ENCODE measurements around the gene NAV1. TPM values are rescaled to one million over a fixed set of nuclear protein-coding genes. Genes with fewer than 3 reads are reported as not detected.

Gene NAV1
- total and polyA plus RNA-seq, 12 donors: 3.0 to 21.9 (median 12.8) TPM

GRCh38 chr1:201559679-201560162 lies 20.8 kb downstream of the NAV1 start:
- H3K27me3 ChIP-seq: no peaks in the 10 kb centered on the region
- intact Hi-C loops (cut with DNase I): loop anchor here (2.0 to 5.0 kb wide), 3 partner anchors 145 to 233 kb away; no protein-coding TSS in a partner anchor
- no peak overlapping the region for H3K4me3 ChIP-seq
- peak; percentile 70 to 90 (median 79) for DNase-seq
- H3K4me1 ChIP-seq (replicated peaks in 1 of 2): peaks cover 0 to 4% of the 10 kb centered on the region in 2 donors
- no peaks in the 10 kb centered on the region for H3K9me3 ChIP-seq (replicated peaks in 1 of 3)
- H3K27ac ChIP-seq: no peak overlapping the region
- TF ChIP-seq CTCF (IDR thresholded peaks at IDR 0.05): peak; percentile 92 to 98 (median 97)
- peak in 1 of 2 donors; percentile 17 for TF ChIP-seq POLR2A (IDR thresholded peaks at IDR 0.05)
- WGBS, 4 donors: 6 to 13% (median 11%) methylated on average over 5 to 13 of the region's 13 CpGs
- H3K36me3 ChIP-seq (replicated peaks in 1 of 2): no peaks in the 10 kb centered on the region

- H3K36me3 ChIP-seq (replicated peaks in 1 of 2): no peaks in the 10 kb centered on the region
- WGBS, 4 donors: 65 to 75% (median 73%) methylated on average over 6 to 9 of the region's 9 CpGs
- no peaks in the 10 kb centered on the region for H3K27me3 ChIP-seq
- no peak for TF ChIP-seq POLR2A (IDR thresholded peaks at IDR 0.05)
- no peak for TF ChIP-seq CTCF (IDR thresholded peaks at IDR 0.05)
- DNase-seq: peak in 1 of 7 donors; percentile 51
- H3K9me3 ChIP-seq (replicated peaks in 1 of 3): no peaks in the 10 kb centered on the region
- no peak overlapping the region for H3K4me3 ChIP-seq
- intact Hi-C loops (cut with DNase I): loop anchor here in 1 of 2 donors (2.0 kb wide), 1 partner anchor 232 kb away; no protein-coding TSS in a partner anchor
- H3K4me1 ChIP-seq (replicated peaks in 1 of 2): no peaks in the 10 kb centered on the region
- H3K27ac ChIP-seq: no peak overlapping the region
Measured at GRCh38 chr1:201560328-201561194, 21.6 kb downstream of the NAV1 start.

GRCh38 chr1:201561195-201561564 lies 22.3 kb downstream of the NAV1 start:
- Histone ChIP-seq H3K27me3 (no peaks in the 10 kb centered on the region), H3K4me1 (replicated peaks in 1 of 2) (no peaks in the 10 kb centered on the region), H3K36me3 (replicated peaks in 1 of 2) (no peaks in the 10 kb centered on the region), H3K27ac (no peak overlapping the region), H3K4me3 (no peak overlapping the region), H3K9me3 (replicated peaks in 1 of 3) (no peaks in the 10 kb centered on the region)
- no peak for DNase-seq
- TF ChIP-seq POLR2A (IDR thresholded peaks at IDR 0.05) (no peak), CTCF (IDR thresholded peaks at IDR 0.05) (no peak)
- 75 to 87% (median 79%) methylated on average over 3 of the region's 3 CpGs for WGBS, 4 donors
- intact Hi-C loops (cut with DNase I): loop anchor here in 1 of 2 donors (2.0 kb wide), 1 partner anchor 232 kb away; no protein-coding TSS in a partner anchor

- intact Hi-C loops (cut with DNase I): loop anchor here in 1 of 2 donors (2.0 kb wide), 1 partner anchor 231 kb away; no protein-coding TSS in a partner anchor
- Histone ChIP-seq H3K4me3 (no peak overlapping the region), H3K9me3 (replicated peaks in 1 of 3) (no peaks in the 10 kb centered on the region), H3K36me3 (replicated peaks in 1 of 2) (no peaks in the 10 kb centered on the region), H3K27ac (no peak overlapping the region), H3K27me3 (no peaks in the 10 kb centered on the region), H3K4me1 (replicated peaks in 1 of 2) (no peaks in the 10 kb centered on the region)
- peak in 1 of 7 donors; percentile 43 for DNase-seq
- TF ChIP-seq CTCF (IDR thresholded peaks at IDR 0.05): no peak
- TF ChIP-seq POLR2A (IDR thresholded peaks at IDR 0.05): no peak
Measured at GRCh38 chr1:201561601-201562000, 22.7 kb downstream of the NAV1 start.
